Measurements from ENCODE around the gene AP2A1. TPM values are rescaled to one million over a fixed set of nuclear protein-coding genes. Genes with fewer than 3 reads are reported as not detected.

The AP2A1 gene
- total and polyA plus RNA-seq, 4 experiments from 2014 or later = 2.6 to 56.2 (median 32.5) TPM

DNA sequence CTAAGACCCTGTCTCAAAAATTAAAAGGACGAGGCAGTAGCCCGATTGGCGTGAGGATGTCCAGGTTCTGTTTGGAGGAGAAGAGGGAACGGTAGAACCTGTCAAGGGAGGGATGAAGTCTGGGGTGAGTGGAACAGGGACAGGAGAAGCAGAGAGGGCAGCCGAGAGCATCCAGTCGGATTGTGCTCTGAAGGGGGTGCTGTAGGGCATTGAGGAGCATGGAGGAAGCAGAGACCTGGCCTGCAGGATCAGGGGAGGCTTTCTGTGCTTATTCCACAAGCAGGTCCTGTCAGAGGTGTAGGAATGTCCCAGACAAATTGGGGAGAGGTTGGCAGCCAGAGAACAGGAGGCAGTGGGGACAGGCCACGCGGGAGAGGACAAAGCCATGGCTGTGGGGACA, 14.1 kb downstream of the AP2A1 start:
- peak overlapping the region in 4 of 7 donors; percentile 73 to 89 (median 78) for H3K27ac Mint-ChIP-seq
- H3K4me3 Mint-ChIP-seq = no peak overlapping the region

DNA sequence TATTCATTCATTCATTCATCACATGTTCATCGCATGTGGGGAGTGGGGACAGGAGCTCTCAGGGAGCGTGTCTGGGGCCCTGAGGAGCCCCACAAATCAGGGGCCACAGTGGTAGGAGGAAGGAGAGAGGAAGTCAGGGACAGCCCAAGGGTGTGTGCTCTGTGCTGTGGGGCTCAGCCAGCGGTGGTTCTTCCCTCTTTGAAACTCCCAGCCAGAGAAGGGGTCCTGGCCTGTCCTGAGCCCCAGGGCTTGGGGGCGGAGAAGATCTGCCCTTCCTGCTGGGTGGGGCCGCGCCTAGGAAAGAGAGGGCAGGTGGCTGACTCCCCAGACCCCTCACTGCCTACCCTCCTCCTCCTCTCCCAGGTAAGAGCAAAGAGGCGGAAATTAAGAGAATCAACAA, 14.6 kb downstream of the AP2A1 start:
- Mint-ChIP-seq H3K27me3 (no peaks in the 10 kb centered on the region), H3K36me3 (peaks cover 31 to 47% of the 10 kb centered on the region in 2 donors), H3K9me3 (no peaks in the 10 kb centered on the region), H3K4me3 (no peak overlapping the region), H3K4me1 (peaks cover 10 to 26% (median 12%) of the 10 kb centered on the region in 4 donors), H3K27ac (peak overlapping the region in 1 of 7 donors; percentile 81)
- ChIA-PET POLR2A (ENCODE audit: partially characterized antibody) (no interaction called here), CTCF (ENCODE audit: partially characterized antibody) (no interaction called here)
- DNase-seq = no peak
- intact Hi-C loops (cut with micrococcal nuclease) = no loop called here
- Histone ChIP-seq H3K27ac (ENCODE audit: low read depth, low read length) (no peak overlapping the region), H3K4me3 (ENCODE audit: low read length in 2 of 2) (no peak overlapping the region), H3K4me1 (ENCODE audit: insufficient read depth, low read length) (no peaks in the 10 kb centered on the region), H3K9me3 (ENCODE audit: control insufficient read depth in 1 of 2, low read length in 2 of 2) (no peaks in the 10 kb centered on the region), H3K27me3 (ENCODE audit: insufficient read depth, low read length) (no peaks in the 10 kb centered on the region), H3K36me3 (ENCODE audit: insufficient read depth, low read length) (peaks cover 26% of the 10 kb centered on the region)

More for the DNA sequence above, 14.1 kb downstream of the AP2A1 start:
- ChIA-PET CTCF (ENCODE audit: partially characterized antibody) (no interaction called here), POLR2A (ENCODE audit: partially characterized antibody) (no interaction called here)
- H3K27me3 ChIP-seq (ENCODE audit: insufficient read depth, low read length) = no peaks in the 10 kb centered on the region
- H3K27ac ChIP-seq (ENCODE audit: low read depth, low read length) = no peak overlapping the region
- Mint-ChIP-seq H3K4me1 (peaks cover 10 to 28% (median 13%) of the 10 kb centered on the region in 4 donors), H3K36me3 (peaks cover 31 to 44% of the 10 kb centered on the region in 2 donors), H3K27me3 (no peaks in the 10 kb centered on the region), H3K9me3 (no peaks in the 10 kb centered on the region)
- DNase-seq = no peak
- H3K4me1 ChIP-seq (ENCODE audit: insufficient read depth, low read length) = no peaks in the 10 kb centered on the region
- peaks cover 26% of the 10 kb centered on the region for H3K36me3 ChIP-seq (ENCODE audit: insufficient read depth, low read length)
- intact Hi-C loops (cut with micrococcal nuclease) = no loop called here
- no peak overlapping the region for H3K4me3 ChIP-seq (ENCODE audit: low read length in 2 of 2)
- H3K9me3 ChIP-seq (ENCODE audit: control insufficient read depth in 1 of 2, low read length in 2 of 2) = no peaks in the 10 kb centered on the region

- H3K27ac Mint-ChIP-seq = peak overlapping the region in 1 of 7 donors; percentile 32
- H3K36me3 Mint-ChIP-seq = peaks cover 36 to 51% of the 10 kb centered on the region in 2 donors
Measured at GRCh38 chr19:49782515-49782914, 15.7 kb downstream of the AP2A1 start.

GRCh38 chr19:49786376-49786820, 19.6 kb downstream of the AP2A1 start:
- no peak overlapping the region for H3K4me3 ChIP-seq (ENCODE audit: low read length in 2 of 2)
- ChIA-PET CTCF (ENCODE audit: partially characterized antibody) (interaction anchor here (0.6 to 1.3 kb wide), 2 partner anchors 23 to 114 kb away, joined by 3 read pairs; no protein-coding TSS in a partner anchor), POLR2A (ENCODE audit: partially characterized antibody) (no interaction called here)
- no peaks in the 10 kb centered on the region for H3K4me1 ChIP-seq (ENCODE audit: insufficient read depth, low read length)
- Mint-ChIP-seq H3K27ac (peak overlapping the region in 2 of 7 donors; percentile 53 to 56), H3K9me3 (no peaks in the 10 kb centered on the region), H3K4me3 (no peak overlapping the region), H3K4me1 (peaks cover 8 to 11% (median 9%) of the 10 kb centered on the region in 4 donors), H3K36me3 (peaks cover 51 to 62% of the 10 kb centered on the region in 2 donors), H3K27me3 (no peaks in the 10 kb centered on the region)
- H3K27ac ChIP-seq (ENCODE audit: low read depth, low read length) = no peak overlapping the region
- H3K27me3 ChIP-seq (ENCODE audit: insufficient read depth, low read length) = no peaks in the 10 kb centered on the region
- no peaks in the 10 kb centered on the region for H3K9me3 ChIP-seq (ENCODE audit: control insufficient read depth in 1 of 2, low read length in 2 of 2)
- peaks cover 26% of the 10 kb centered on the region for H3K36me3 ChIP-seq (ENCODE audit: insufficient read depth, low read length)
- intact Hi-C loops (cut with micrococcal nuclease) = no loop called here
- no peak for DNase-seq

More at GRCh38 chr19:49782515-49782914, 15.7 kb downstream of the AP2A1 start:
- no peaks in the 10 kb centered on the region for H3K9me3 ChIP-seq (ENCODE audit: control insufficient read depth in 1 of 2, low read length in 2 of 2)
- H3K9me3 Mint-ChIP-seq = no peaks in the 10 kb centered on the region
- H3K36me3 ChIP-seq (ENCODE audit: insufficient read depth, low read length) = peaks cover 26% of the 10 kb centered on the region
- POLR2A ChIA-PET (ENCODE audit: partially characterized antibody) = no interaction called here
- no peak overlapping the region for H3K27ac ChIP-seq (ENCODE audit: low read depth, low read length)
- no peak overlapping the region for H3K4me3 Mint-ChIP-seq
- H3K4me3 ChIP-seq (ENCODE audit: low read length in 2 of 2) = no peak overlapping the region
- no peak for DNase-seq
- H3K4me1 ChIP-seq (ENCODE audit: insufficient read depth, low read length) = no peaks in the 10 kb centered on the region
- H3K4me1 Mint-ChIP-seq = peaks cover 10 to 23% (median 14%) of the 10 kb centered on the region in 4 donors
- intact Hi-C loops (cut with micrococcal nuclease) = no loop called here
- CTCF ChIA-PET (ENCODE audit: partially characterized antibody) = interaction anchor here (0.5 to 1.4 kb wide), 2 partner anchors 40 to 482 kb away, joined by 3 read pairs; no protein-coding TSS in a partner anchor
- H3K27me3 Mint-ChIP-seq = no peaks in the 10 kb centered on the region
- no peaks in the 10 kb centered on the region for H3K27me3 ChIP-seq (ENCODE audit: insufficient read depth, low read length)

DNA sequence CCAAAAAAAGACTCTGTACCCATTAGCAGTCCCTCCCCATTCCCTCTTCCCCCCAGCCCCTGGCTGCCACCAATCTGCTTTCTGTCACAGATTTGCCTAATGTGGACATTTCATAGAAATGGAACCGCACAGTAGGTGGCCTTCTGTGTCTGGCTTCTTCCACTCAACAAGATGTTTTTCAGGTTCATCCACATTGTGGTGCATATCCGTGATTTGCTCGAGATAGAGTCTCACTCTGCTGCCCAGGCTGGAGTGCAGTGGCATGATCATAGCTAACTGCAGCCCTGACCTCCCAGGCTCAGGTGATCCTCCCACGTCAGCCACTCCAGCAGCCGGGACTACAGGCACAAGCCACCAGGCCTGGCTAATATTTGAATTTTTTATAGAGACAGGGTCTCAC, 20.9 kb downstream of the AP2A1 start:
- Histone ChIP-seq H3K4me1 (ENCODE audit: insufficient read depth, low read length) (no peaks in the 10 kb centered on the region), H3K27me3 (ENCODE audit: insufficient read depth, low read length) (no peaks in the 10 kb centered on the region), H3K36me3 (ENCODE audit: insufficient read depth, low read length) (peaks cover 29% of the 10 kb centered on the region), H3K4me3 (ENCODE audit: low read length in 2 of 2) (no peak overlapping the region), H3K9me3 (ENCODE audit: control insufficient read depth in 1 of 2, low read length in 2 of 2) (no peaks in the 10 kb centered on the region), H3K27ac (ENCODE audit: low read depth, low read length) (no peak overlapping the region)
- Mint-ChIP-seq H3K4me3 (no peak overlapping the region), H3K27me3 (no peaks in the 10 kb centered on the region), H3K4me1 (peaks cover 8 to 11% (median 9%) of the 10 kb centered on the region in 4 donors), H3K27ac (peak overlapping the region in 1 of 7 donors; percentile 64), H3K9me3 (no peaks in the 10 kb centered on the region), H3K36me3 (peaks cover 50 to 67% of the 10 kb centered on the region in 2 donors)
- POLR2A ChIA-PET (ENCODE audit: partially characterized antibody) = no interaction called here
- CTCF ChIA-PET (ENCODE audit: partially characterized antibody) = no interaction called here
- intact Hi-C loops (cut with micrococcal nuclease) = no loop called here
- DNase-seq = no peak

DNA sequence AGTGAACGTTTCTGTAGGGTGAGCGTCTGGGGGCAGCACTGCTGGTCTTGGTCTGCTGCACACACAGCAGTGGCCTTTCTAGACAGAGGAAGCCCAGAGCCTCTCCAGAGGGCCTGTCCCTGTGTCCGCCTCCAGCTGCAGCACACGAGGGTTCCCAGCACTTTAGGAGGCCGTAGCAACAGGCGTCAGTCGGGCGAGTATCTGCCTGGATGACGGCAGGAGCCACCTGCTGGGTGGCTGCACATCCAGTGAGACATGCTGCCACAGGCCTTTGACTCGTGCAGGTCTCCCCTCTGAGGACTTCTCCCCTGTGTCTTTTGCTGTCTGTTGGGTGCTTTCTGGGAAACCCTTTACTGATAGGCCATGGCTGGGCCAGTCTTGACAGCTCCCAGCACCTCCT, 22.1 kb downstream of the AP2A1 start:
- DNase-seq = no peak
- H3K36me3 Mint-ChIP-seq = peaks cover 43 to 64% of the 10 kb centered on the region in 2 donors
- no peak overlapping the region for H3K4me3 Mint-ChIP-seq
- Histone ChIP-seq H3K27me3 (ENCODE audit: insufficient read depth, low read length) (no peaks in the 10 kb centered on the region), H3K36me3 (ENCODE audit: insufficient read depth, low read length) (peaks cover 27% of the 10 kb centered on the region), H3K9me3 (ENCODE audit: control insufficient read depth in 1 of 2, low read length in 2 of 2) (no peaks in the 10 kb centered on the region), H3K27ac (ENCODE audit: low read depth, low read length) (no peak overlapping the region), H3K4me3 (ENCODE audit: low read length in 2 of 2) (no peak overlapping the region), H3K4me1 (ENCODE audit: insufficient read depth, low read length) (no peaks in the 10 kb centered on the region)
- no peaks in the 10 kb centered on the region for H3K9me3 Mint-ChIP-seq
- H3K27me3 Mint-ChIP-seq = no peaks in the 10 kb centered on the region
- POLR2A ChIA-PET (ENCODE audit: partially characterized antibody) = no interaction called here
- peaks cover 8 to 11% (median 9%) of the 10 kb centered on the region in 4 donors for H3K4me1 Mint-ChIP-seq
- CTCF ChIA-PET (ENCODE audit: partially characterized antibody) = no interaction called here
- no peak overlapping the region for H3K27ac Mint-ChIP-seq
- intact Hi-C loops (cut with micrococcal nuclease) = no loop called here

GRCh38 chr19:49790866-49791265, 24.1 kb downstream of the AP2A1 start:
- Histone ChIP-seq H3K27me3 (ENCODE audit: insufficient read depth, low read length) (no peaks in the 10 kb centered on the region), H3K4me3 (ENCODE audit: low read length in 2 of 2) (no peak overlapping the region), H3K27ac (ENCODE audit: low read depth, low read length) (no peak overlapping the region), H3K36me3 (ENCODE audit: insufficient read depth, low read length) (peaks cover 24% of the 10 kb centered on the region), H3K4me1 (ENCODE audit: insufficient read depth, low read length) (no peaks in the 10 kb centered on the region), H3K9me3 (ENCODE audit: control insufficient read depth in 1 of 2, low read length in 2 of 2) (no peaks in the 10 kb centered on the region)
- no peak for DNase-seq
- Mint-ChIP-seq H3K9me3 (no peaks in the 10 kb centered on the region), H3K27me3 (no peaks in the 10 kb centered on the region), H3K4me3 (no peak overlapping the region), H3K36me3 (peaks cover 36 to 70% of the 10 kb centered on the region in 2 donors), H3K4me1 (peaks cover 0 to 10% (median 4%) of the 10 kb centered on the region in 4 donors), H3K27ac (peak overlapping the region in 3 of 7 donors; percentile 30 to 86 (median 31))
- CTCF ChIA-PET (ENCODE audit: partially characterized antibody) = no interaction called here
- POLR2A ChIA-PET (ENCODE audit: partially characterized antibody) = no interaction called here
- intact Hi-C loops (cut with micrococcal nuclease) = no loop called here

Measured in CD4-positive, alpha-beta memory T cell (primary cell).